ENCODE results near the gene GBP7.

- TF ChIP-seq POLR2A (IDR thresholded peaks at IDR 0.05) (no peak), CTCF (IDR thresholded peaks at IDR 0.05) (no peak)
These were observed 30.6 kb upstream of the GBP7 start for GRCh38 chr1:89206373-89206772.

Measured in lower leg skin (tissue), 3 donors.